H1 (cell line): ENCODE measurements around the gene PDC. TPM values are rescaled to one million over a fixed set of nuclear protein-coding genes. Genes with fewer than 3 reads are reported as not detected.

Source experiments
- CREB1 ChIP-seq: IDR thresholded peaks from 2 replicates; pipeline ENCODE4 v1.6.1; 2012; ENCODE audit warnings: inconsistent platforms
- JUND ChIP-seq: IDR thresholded peaks from 2 replicates; pipeline ENCODE4 v1.6.1; 2011; ENCODE audit warnings: mild to moderate bottlenecking, improper control_type of control experiment, low read length
- SIRT6 ChIP-seq: IDR thresholded peaks from one replicate; pipeline ENCODE4 v1.7.1; 2012; ENCODE audit warnings: low read length, inconsistent platforms
- TAF7 ChIP-seq: optimal IDR thresholded peaks from 2 replicates; pipeline ENCODE3; 2011; ENCODE audit warnings: low read depth, mild to moderate bottlenecking, inconsistent platforms, low read length, moderate library complexity, borderline replicate concordance
- polyA plus RNA-seq, 7 experiments: library from polyadenylated mRNA; depleted of rRNA in 3 of 7; stranded (reverse) in 5 of 7; unstranded in 2 of 7; fragments of >200 nt in 5 of 7; fragments of 200-250 nt in 2 of 7; gene quantifications; 1 replicate in 5 of 7; 2 replicates in 1 of 7; 4 replicates in 1 of 7; pipeline versions ENCODE4 v1.2.1 to v1.2.3, GENCODE V29; 2011 to 2013; ENCODE audit warnings: missing spikeins in 2 of 7, mixed read lengths in 2 of 7
- total RNA-seq: library from RNA; stranded (reverse); fragmentation: NEBNext Ultra II Directional; extraction: Animal tissue kit (Norgen Biotek cat#: 25700); gene quantifications from 2 replicates; pipeline ENCODE4 v1.2.1, GENCODE V29; 2021
- TF ChIP-seq, protein P1 (sequence below), 3 experiments: IDR thresholded peaks; 1 replicate in 2 of 3; 2 replicates in 1 of 3; pipeline versions ENCODE4 v1.5.1 to v1.6.1; 2011; ENCODE audit warnings: low read length in 3 of 3, mild to moderate bottlenecking in 3 of 3, inconsistent platforms in 2 of 3, low read depth in 1 of 3, moderate library complexity in 1 of 3; ENCODE audit not compliant: insufficient read depth in 1 of 3; ENCODE audit errors: control extremely low read depth in 1 of 3

Gene PDC
- total and polyA plus RNA-seq, 2 of the 8 experiments (the other 6 are each of a cell fraction or from before 2014, with no cell fraction given): not detected

DNA sequence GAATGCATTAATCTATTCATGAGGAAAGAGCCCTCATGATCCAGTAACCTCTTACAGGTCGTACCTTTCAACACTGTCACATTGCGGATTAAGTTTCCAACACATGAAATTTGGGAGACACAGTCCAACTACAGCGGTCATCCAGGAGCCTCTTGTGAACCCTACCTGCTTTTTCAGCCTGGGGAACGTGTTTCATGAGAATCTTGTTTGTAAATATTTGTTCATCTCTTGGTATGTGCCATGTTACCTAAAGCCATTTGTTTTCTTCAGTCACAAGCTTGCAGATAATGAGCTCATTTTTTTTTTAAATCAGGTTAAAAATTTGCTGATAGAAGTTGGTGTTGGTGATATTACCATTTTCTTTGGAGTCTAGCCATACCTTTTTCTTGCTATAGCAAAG is 37.2 kb upstream of the PDC start (continued):
- TF ChIP-seq JUND: no peak
- no peak for TF ChIP-seq CREB1
- no peak for TF ChIP-seq TAF7
- TF ChIP-seq, protein P1, sequence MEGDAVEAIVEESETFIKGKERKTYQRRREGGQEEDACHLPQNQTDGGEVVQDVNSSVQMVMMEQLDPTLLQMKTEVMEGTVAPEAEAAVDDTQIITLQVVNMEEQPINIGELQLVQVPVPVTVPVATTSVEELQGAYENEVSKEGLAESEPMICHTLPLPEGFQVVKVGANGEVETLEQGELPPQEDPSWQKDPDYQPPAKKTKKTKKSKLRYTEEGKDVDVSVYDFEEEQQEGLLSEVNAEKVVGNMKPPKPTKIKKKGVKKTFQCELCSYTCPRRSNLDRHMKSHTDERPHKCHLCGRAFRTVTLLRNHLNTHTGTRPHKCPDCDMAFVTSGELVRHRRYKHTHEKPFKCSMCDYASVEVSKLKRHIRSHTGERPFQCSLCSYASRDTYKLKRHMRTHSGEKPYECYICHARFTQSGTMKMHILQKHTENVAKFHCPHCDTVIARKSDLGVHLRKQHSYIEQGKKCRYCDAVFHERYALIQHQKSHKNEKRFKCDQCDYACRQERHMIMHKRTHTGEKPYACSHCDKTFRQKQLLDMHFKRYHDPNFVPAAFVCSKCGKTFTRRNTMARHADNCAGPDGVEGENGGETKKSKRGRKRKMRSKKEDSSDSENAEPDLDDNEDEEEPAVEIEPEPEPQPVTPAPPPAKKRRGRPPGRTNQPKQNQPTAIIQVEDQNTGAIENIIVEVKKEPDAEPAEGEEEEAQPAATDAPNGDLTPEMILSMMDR (IDR thresholded peaks at IDR 0.05; ENCODE audit: control extremely low read depth in 1 of 3, insufficient read depth in 1 of 3, low read depth in 1 of 3, low read length in 3 of 3): no peak
- no peak for TF ChIP-seq SIRT6
- TF ChIP-seq, all 59 proteins: peak for 0
